ENCODE data around the gene CCDC33. TPM values are rescaled to one million over a fixed set of nuclear protein-coding genes. Genes with fewer than 3 reads are reported as not detected.

Gene CCDC33
- total and polyA plus RNA-seq, 2 experiments from 2014 or later: 2.6 to 2.8 TPM

GRCh38 chr15:74294010-74294409, 57.9 kb downstream of the CCDC33 start (continued):
- TF ChIP-seq, protein P1, sequence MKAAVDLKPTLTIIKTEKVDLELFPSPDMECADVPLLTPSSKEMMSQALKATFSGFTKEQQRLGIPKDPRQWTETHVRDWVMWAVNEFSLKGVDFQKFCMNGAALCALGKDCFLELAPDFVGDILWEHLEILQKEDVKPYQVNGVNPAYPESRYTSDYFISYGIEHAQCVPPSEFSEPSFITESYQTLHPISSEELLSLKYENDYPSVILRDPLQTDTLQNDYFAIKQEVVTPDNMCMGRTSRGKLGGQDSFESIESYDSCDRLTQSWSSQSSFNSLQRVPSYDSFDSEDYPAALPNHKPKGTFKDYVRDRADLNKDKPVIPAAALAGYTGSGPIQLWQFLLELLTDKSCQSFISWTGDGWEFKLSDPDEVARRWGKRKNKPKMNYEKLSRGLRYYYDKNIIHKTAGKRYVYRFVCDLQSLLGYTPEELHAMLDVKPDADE (IDR thresholded peaks at IDR 0.05): no peak

DNA sequence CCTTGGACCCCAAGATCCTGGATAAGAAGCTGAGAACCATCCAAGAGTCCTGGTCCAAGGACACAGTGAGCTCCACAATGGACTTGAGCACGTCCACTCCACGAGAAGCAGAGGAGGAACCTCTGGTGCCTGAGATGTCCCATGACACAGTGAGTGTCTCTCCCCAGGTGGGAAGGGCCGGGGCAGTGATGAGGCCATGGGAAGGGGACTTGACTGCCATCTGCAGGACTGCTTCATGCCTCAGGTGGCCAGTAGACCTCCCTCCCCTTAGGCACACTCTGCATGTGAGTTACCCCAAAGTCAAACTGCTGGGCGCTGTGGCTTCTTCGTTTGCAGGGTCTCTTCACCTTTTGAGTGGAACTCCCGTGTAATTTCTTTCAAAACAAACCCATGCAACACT, 59.7 kb downstream of the CCDC33 start:
- Mint-ChIP-seq H3K27ac (no peak overlapping the region), H3K9me3 (no peaks in the 10 kb centered on the region), H3K36me3 (ENCODE audit: low read depth) (no peaks in the 10 kb centered on the region; the same call in 2 of the 3 replicates), H3K4me1 (peaks cover 25% of the 10 kb centered on the region), H3K27me3 (ENCODE audit: insufficient read depth, low read depth, poor library complexity) (peaks cover 25% of the 10 kb centered on the region), H3K4me3 (no peak overlapping the region)
- ATAC-seq (no peak), DNase-seq (ENCODE audit: low spot score) (no peak)
- Histone ChIP-seq H2AFZ (no peak overlapping the region), H3K4me2 (no peak overlapping the region), H3K36me3 (ENCODE audit: insufficient read depth) (no peaks in the 10 kb centered on the region), H3K27ac (ENCODE audit: low read depth) (no peak overlapping the region), H3K9me2 (ENCODE audit: insufficient read depth) (no peaks in the 10 kb centered on the region), H3K4me3 (no peak overlapping the region), H3K27me3 (ENCODE audit: insufficient read depth) (peaks cover 33% of the 10 kb centered on the region), H4K20me1 (replicated peaks; ENCODE audit: insufficient read depth) (no peaks in the 10 kb centered on the region), H3K79me2 (replicated peaks; ENCODE audit: insufficient read depth) (no peaks in the 10 kb centered on the region), H3K4me1 (ENCODE audit: insufficient read depth) (peaks cover 22% of the 10 kb centered on the region), H3F3A (replicated peaks; ENCODE audit: low read depth) (no peaks in the 10 kb centered on the region; the same call in 1 of the 2 replicates)
- TF ChIP-seq REST (IDR thresholded peaks at IDR 0.05; ENCODE audit: unreplicated experiment): no peak
- no peak for TF ChIP-seq NANOG (IDR thresholded peaks at IDR 0.05; ENCODE audit: borderline replicate concordance)
- TF ChIP-seq CTCF (conservative IDR thresholded peaks at IDR 0.05; ENCODE audit: low read depth in 2 of 2): peak in 1 of 2 experiments; percentile 65; a peak in 2 of 4 replicates

DNA sequence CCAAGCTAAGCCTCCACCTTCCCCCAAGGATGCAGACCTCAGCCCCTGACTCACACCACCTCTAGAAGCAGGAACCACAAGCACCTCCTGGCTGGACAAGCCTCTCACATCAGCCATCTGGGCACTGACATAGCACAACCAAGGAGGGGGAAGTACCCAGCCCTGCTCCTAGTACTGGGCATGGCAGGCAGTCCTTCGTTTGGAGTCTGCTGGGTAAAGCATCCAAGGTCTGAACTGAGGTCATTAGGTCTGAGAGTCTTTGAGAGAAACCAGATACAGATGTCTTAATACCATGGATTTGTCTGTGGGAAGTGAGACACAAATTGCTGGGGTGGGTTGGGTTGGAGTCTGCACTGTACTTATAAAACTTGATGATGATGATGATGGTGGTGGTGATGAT, 61.8 kb downstream of the CCDC33 start:
- Mint-ChIP-seq H3K4me1 (peaks cover 32% of the 10 kb centered on the region), H3K9me3 (no peaks in the 10 kb centered on the region; the same call in 2 of the 3 replicates), H3K27ac (no peak overlapping the region), H3K36me3 (ENCODE audit: low read depth) (no peaks in the 10 kb centered on the region; the same call in 2 of the 3 replicates), H3K27me3 (ENCODE audit: insufficient read depth, low read depth, poor library complexity) (peaks cover 34% of the 10 kb centered on the region), H3K4me3 (no peak overlapping the region)
- DNase-seq (ENCODE audit: low spot score) (no peak), ATAC-seq (no peak)
- Histone ChIP-seq H3K79me2 (replicated peaks; ENCODE audit: insufficient read depth) (no peaks in the 10 kb centered on the region), H3K4me3 (no peak overlapping the region), H3K27me3 (ENCODE audit: insufficient read depth) (peaks cover 41% of the 10 kb centered on the region), H3K27ac (ENCODE audit: low read depth) (no peak overlapping the region), H4K20me1 (replicated peaks; ENCODE audit: insufficient read depth) (no peaks in the 10 kb centered on the region), H3K9me2 (ENCODE audit: insufficient read depth) (no peaks in the 10 kb centered on the region), H3F3A (replicated peaks; ENCODE audit: low read depth) (no peaks in the 10 kb centered on the region; the same call in 1 of the 2 replicates), H2AFZ (no peak overlapping the region), H3K4me1 (ENCODE audit: insufficient read depth) (peaks cover 33% of the 10 kb centered on the region), H3K36me3 (ENCODE audit: insufficient read depth) (no peaks in the 10 kb centered on the region), H3K4me2 (no peak overlapping the region)
- TF ChIP-seq, protein P1 (IDR thresholded peaks at IDR 0.05): no peak
- TF ChIP-seq CREB1 (CRISPR knock-in tag; IDR thresholded peaks at IDR 0.05; ENCODE audit: low read depth): no peak
- TF ChIP-seq EZH2 (IDR thresholded peaks at IDR 0.05; ENCODE audit: low read depth, unreplicated experiment): no peak
- no peak for TF ChIP-seq POLR2AphosphoS5 (IDR thresholded peaks at IDR 0.05; ENCODE audit: low read depth)

All from GM23338 (cell line).